ENCODE results near the gene CCDC69. TPM values are rescaled to one million over a fixed set of nuclear protein-coding genes. Genes with fewer than 3 reads are reported as not detected.

CCDC69 gene
- total RNA-seq, 2 experiments from 2014 or later: 68.0 to 68.9 TPM

GRCh38 chr5:151205411-151205810 is 18.5 kb downstream of the CCDC69 start:
- Histone ChIP-seq H3K27ac (ENCODE audit: low read depth in 1 of 2, low read length in 2 of 2) (no peak overlapping the region), H3K9me3 (ENCODE audit: control insufficient read depth in 1 of 2, insufficient read depth in 1 of 2, low read length in 2 of 2) (no peaks in the 10 kb centered on the region), H3K27me3 (ENCODE audit: control insufficient read depth in 1 of 2, insufficient read depth in 2 of 2, low read length in 2 of 2) (no peaks in the 10 kb centered on the region), H3K4me3 (ENCODE audit: low read length) (no peak overlapping the region), H3K36me3 (ENCODE audit: insufficient read depth, low read length) (peaks cover 39% of the 10 kb centered on the region), H3K4me1 (ENCODE audit: insufficient read depth, low read length) (peaks cover 69% of the 10 kb centered on the region)
- DNase-seq (no peak), ATAC-seq (ENCODE audit: poor library complexity) (no peak)
- Mint-ChIP-seq H3K9me3 (no peaks in the 10 kb centered on the region), H3K36me3 (ENCODE audit: low read depth) (peaks cover 60% of the 10 kb centered on the region), H3K27ac (peak overlapping the region; percentile 71), H3K4me1 (ENCODE audit: low read depth) (peaks cover 70% of the 10 kb centered on the region), H3K4me3 (no peak overlapping the region), H3K27me3 (no peaks in the 10 kb centered on the region)
- no peak for TF ChIP-seq CTCF (IDR thresholded peaks at IDR 0.05)
- intact Hi-C loops (cut with DNase I, micrococcal nuclease): loop anchor here in 1 of 2 experiments (5.0 kb wide), 1 partner anchor 38 kb away; no protein-coding TSS in a partner anchor
- ChIA-PET CTCF (interaction anchor here (3.5 kb wide), 1 partner anchor 33 kb away, joined by 13 read pairs; no protein-coding TSS in a partner anchor), POLR2A (interaction anchor here (0.6 kb wide), 1 partner anchor 87 kb away, joined by 4 read pairs; no protein-coding TSS in a partner anchor)

DNA sequence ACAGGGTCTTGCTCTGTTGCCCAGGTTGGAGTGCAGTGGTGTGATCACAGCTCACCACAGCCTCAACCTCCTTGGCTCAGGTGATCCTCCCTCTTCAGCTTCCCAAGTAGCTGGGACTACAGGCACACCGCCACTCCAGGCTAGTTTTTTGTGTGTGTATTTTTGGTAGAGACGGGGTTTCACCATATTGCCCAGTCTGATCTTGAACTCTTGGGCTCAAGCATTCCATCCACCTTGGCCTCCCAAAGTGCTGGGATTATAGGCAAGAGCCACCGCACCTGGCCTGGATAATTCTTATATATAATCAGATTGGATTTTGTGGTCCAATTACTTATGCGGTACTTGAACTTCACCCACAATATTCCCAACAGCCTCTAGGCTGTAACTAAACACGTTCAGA is 19.8 kb downstream of the CCDC69 start:
- H3K36me3 ChIP-seq (ENCODE audit: insufficient read depth, low read length): peaks cover 53% of the 10 kb centered on the region
- peaks cover 63% of the 10 kb centered on the region for H3K4me1 Mint-ChIP-seq (ENCODE audit: low read depth)
- intact Hi-C loops (cut with DNase I, micrococcal nuclease): no loop called here
- POLR2A ChIA-PET: interaction anchor here (1.3 to 4.6 kb wide), 3 partner anchors 8 to 20 kb away, joined by 4 to 31 read pairs (median 13); partner anchors contain the start of gene CCDC69
- peaks cover 71% of the 10 kb centered on the region for H3K36me3 Mint-ChIP-seq (ENCODE audit: low read depth)
- no peaks in the 10 kb centered on the region for H3K9me3 Mint-ChIP-seq
- CTCF ChIA-PET: interaction anchor here (3.5 kb wide), 1 partner anchor 35 kb away, joined by 13 read pairs; no protein-coding TSS in a partner anchor
- no peak overlapping the region for H3K4me3 Mint-ChIP-seq
- no peaks in the 10 kb centered on the region for H3K27me3 Mint-ChIP-seq
- no peak for TF ChIP-seq CTCF (IDR thresholded peaks at IDR 0.05)
- H3K4me3 ChIP-seq (ENCODE audit: low read length): no peak overlapping the region
- peak overlapping the region; percentile 71 for H3K27ac Mint-ChIP-seq
- no peaks in the 10 kb centered on the region for H3K27me3 ChIP-seq (ENCODE audit: control insufficient read depth in 1 of 2, insufficient read depth in 2 of 2, low read length in 2 of 2)
- no peak for DNase-seq
- H3K4me1 ChIP-seq (ENCODE audit: insufficient read depth, low read length): peaks cover 56% of the 10 kb centered on the region
- H3K9me3 ChIP-seq (ENCODE audit: control insufficient read depth in 1 of 2, insufficient read depth in 1 of 2, low read length in 2 of 2): no peaks in the 10 kb centered on the region
- ATAC-seq (ENCODE audit: poor library complexity): no peak
- peak overlapping the region; percentile 13 to 29 for H3K27ac ChIP-seq (ENCODE audit: low read depth in 1 of 2, low read length in 2 of 2)

DNA sequence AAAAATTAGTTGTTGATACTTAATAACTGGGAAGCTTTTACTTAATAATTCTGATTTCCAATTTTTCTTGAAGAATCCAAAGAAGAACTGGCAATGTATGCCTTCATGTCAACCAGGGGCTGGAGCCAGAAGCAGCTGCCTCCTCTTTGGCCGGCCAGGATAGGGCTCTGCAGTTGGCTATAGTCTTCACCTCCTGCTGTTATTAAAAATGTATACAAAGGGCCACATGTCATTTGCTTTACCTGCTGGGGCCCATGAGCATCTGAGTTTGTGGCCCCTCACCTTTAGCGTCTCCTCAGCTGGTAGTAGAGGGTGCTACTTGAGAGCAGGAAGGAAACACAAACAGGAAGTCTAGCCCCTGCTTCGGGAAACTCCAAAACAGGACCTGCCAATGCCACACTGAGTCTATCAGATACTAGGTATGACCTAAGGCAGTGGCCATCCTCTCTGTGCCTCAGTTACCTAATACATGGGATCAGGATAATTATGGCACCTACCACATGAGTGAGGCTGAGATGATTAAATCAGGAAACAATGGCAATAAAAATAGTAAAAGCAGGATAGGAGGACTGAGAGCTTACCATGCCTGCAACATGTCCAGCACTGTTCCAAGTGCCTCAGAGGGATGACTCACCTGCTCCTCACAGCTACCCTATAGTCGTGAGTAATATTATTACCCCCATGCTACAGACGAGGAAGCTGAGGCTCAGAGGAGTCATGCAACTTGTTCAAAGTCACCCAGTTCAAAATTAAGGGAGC is 21.3 kb downstream of the CCDC69 start:
- Mint-ChIP-seq H3K4me1 (ENCODE audit: low read depth) (peaks cover 56% of the 10 kb centered on the region), H3K36me3 (ENCODE audit: low read depth) (peaks cover 72% of the 10 kb centered on the region), H3K27me3 (no peaks in the 10 kb centered on the region), H3K27ac (peak overlapping the region; percentile 90), H3K4me3 (peak overlapping the region; percentile 68), H3K9me3 (no peaks in the 10 kb centered on the region)
- POLR2A ChIA-PET: interaction anchor here (0.9 to 4.6 kb wide), 8 partner anchors 9 to 87 kb away, joined by 3 to 31 read pairs (median 6); partner anchors contain the start of genes CCDC69 and GM2A
- H3K27me3 ChIP-seq (ENCODE audit: control insufficient read depth in 1 of 2, insufficient read depth in 2 of 2, low read length in 2 of 2): no peaks in the 10 kb centered on the region
- DNase-seq (peak in 6 of 14 experiments; percentile 4 to 76 (median 58)), ATAC-seq (ENCODE audit: poor library complexity) (peak; percentile 74)
- no peak for TF ChIP-seq CTCF (IDR thresholded peaks at IDR 0.05)
- CTCF ChIA-PET: interaction anchor here (0.8 to 3.5 kb wide), 4 partner anchors 8 to 52 kb away, joined by 3 to 13 read pairs (median 4); no protein-coding TSS in a partner anchor
- no peak overlapping the region for H3K4me3 ChIP-seq (ENCODE audit: low read length)
- no peaks in the 10 kb centered on the region for H3K9me3 ChIP-seq (ENCODE audit: control insufficient read depth in 1 of 2, insufficient read depth in 1 of 2, low read length in 2 of 2)
- peaks cover 41% of the 10 kb centered on the region for H3K4me1 ChIP-seq (ENCODE audit: insufficient read depth, low read length)
- intact Hi-C loops (cut with DNase I, micrococcal nuclease): no loop called here
- H3K27ac ChIP-seq (ENCODE audit: low read depth in 1 of 2, low read length in 2 of 2): peak overlapping the region; percentile 38 to 49
- H3K36me3 ChIP-seq (ENCODE audit: insufficient read depth, low read length): peaks cover 63% of the 10 kb centered on the region

Measured in CD4-positive, alpha-beta T cell (primary cell).